ENCODE data around the gene MDP1. TPM values are rescaled to one million over a fixed set of nuclear protein-coding genes. Genes with fewer than 3 reads are reported as not detected.

MDP1 gene
- polyA plus RNA-seq, 1 donor (not counting 4 experiments of a cell fraction or from before 2014, with no cell fraction given): 7.3 TPM

DNA sequence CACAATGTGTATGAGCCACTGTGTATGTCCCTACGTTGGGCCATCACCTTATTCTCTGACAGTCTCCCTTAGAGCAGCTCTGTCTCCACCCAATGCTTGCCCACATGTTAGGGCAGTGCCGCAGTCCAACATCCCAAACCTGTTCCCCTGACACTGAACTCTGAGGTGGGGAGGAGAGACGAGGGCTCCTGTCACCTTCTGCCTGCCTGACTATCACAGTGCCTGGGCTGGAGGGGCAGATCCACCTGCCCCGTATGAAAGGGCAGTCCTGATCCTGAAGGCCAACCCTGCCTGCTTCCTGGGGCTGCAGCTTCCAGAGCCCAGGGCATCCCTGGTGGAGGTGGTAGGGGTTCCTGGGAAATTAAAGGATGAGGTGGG is 44.9 kb upstream of the MDP1 start:
- dilution Hi-C loops (cut with MboI; ENCODE audit: extremely low pct_ligation_motif_present, low sequenced_read_pairs): no loop called here
- Histone ChIP-seq H3K9me1 (ENCODE audit: control insufficient read depth, extremely low read depth, insufficient read depth, low read length) (no peaks in the 10 kb centered on the region), H3K9ac (ENCODE audit: control insufficient read depth, extremely low read depth, insufficient read depth, low read length) (no peak overlapping the region), H3K4me1 (ENCODE audit: control insufficient read depth, extremely low read depth, insufficient read depth, low read length) (peaks cover 33% of the 10 kb centered on the region), H3K36me3 (ENCODE audit: control insufficient read depth in 2 of 2, extremely low read depth in 1 of 2, insufficient read depth in 2 of 2, low read length in 2 of 2) (peaks cover 6 to 10% of the 10 kb centered on the region in 2 experiments), H3K9me3 (ENCODE audit: control insufficient read depth, low read depth, low read length) (no peaks in the 10 kb centered on the region), H4K20me1 (ENCODE audit: control insufficient read depth, extremely low read depth, insufficient read depth, low read length) (no peaks in the 10 kb centered on the region), H2AFZ (ENCODE audit: control insufficient read depth, low read length) (no peak overlapping the region), H3K4me3 (ENCODE audit: control insufficient read depth in 2 of 3, extremely low read depth in 1 of 3, insufficient read depth in 2 of 3, low read depth in 1 of 3, low read length in 3 of 3) (no peak overlapping the region), H3K4me2 (ENCODE audit: control insufficient read depth, extremely low read depth, insufficient read depth, low read depth, low read length) (no peak overlapping the region), H3K27me3 (ENCODE audit: control insufficient read depth, extremely low read depth, insufficient read depth, low read length) (no peaks in the 10 kb centered on the region), H3K79me2 (ENCODE audit: control insufficient read depth, insufficient read depth, low read length) (no peaks in the 10 kb centered on the region), H3K27ac (ENCODE audit: control insufficient read depth, insufficient read depth, low read length) (no peak overlapping the region)
- DNase-seq (ENCODE audit: low read depth, low spot score) (no peak), FAIRE-seq (no peak)
- TF ChIP-seq, protein P1, sequence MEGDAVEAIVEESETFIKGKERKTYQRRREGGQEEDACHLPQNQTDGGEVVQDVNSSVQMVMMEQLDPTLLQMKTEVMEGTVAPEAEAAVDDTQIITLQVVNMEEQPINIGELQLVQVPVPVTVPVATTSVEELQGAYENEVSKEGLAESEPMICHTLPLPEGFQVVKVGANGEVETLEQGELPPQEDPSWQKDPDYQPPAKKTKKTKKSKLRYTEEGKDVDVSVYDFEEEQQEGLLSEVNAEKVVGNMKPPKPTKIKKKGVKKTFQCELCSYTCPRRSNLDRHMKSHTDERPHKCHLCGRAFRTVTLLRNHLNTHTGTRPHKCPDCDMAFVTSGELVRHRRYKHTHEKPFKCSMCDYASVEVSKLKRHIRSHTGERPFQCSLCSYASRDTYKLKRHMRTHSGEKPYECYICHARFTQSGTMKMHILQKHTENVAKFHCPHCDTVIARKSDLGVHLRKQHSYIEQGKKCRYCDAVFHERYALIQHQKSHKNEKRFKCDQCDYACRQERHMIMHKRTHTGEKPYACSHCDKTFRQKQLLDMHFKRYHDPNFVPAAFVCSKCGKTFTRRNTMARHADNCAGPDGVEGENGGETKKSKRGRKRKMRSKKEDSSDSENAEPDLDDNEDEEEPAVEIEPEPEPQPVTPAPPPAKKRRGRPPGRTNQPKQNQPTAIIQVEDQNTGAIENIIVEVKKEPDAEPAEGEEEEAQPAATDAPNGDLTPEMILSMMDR (optimal IDR thresholded peaks at IDR 0.05 in 1 of 3, IDR thresholded peaks at IDR 0.05 in 1 of 3, conservative IDR thresholded peaks at IDR 0.05 in 1 of 3; ENCODE audit: extremely low read depth in 1 of 3, insufficient read depth in 2 of 3, low read length in 3 of 3): no peak
- no peak for TF ChIP-seq EZH2 (IDR thresholded peaks at IDR 0.05; ENCODE audit: low read length)

DNA sequence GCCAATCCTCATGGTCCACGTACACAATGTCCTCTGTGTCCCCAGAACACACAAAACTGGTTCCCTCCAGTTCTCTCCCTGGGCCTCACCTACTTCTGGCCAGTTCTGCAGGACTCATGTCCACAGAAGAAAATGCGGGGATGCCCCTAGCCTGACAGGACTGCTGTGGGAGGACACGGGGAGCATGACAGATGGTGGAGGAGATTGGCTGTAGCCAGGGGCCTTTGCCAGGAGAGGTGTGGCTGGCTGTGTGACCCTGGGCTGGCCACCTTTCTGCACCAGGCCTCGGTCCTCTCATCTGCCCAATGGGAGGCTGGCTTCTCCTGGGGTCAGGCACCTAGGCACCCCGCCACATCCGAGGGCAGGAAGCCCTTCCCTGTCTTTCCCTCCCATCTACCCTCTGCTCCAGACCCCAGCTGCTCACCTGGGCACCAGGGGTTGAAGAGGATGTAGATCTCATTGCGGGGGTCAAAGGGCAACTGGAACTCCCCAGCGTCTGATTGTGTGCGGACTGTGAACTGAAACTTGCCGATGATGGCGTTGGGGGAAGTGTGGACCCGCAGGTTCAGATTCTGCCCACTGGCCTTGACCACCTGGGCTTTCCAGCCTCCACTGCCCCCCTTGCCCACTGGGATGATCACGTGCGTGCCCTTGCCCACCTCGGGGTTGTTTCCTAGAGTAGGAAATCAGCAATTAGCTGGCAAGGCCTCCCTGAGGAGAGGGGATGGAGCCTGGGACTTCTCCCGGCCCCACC is 44.3 kb upstream of the MDP1 start:
- no peak for FAIRE-seq
- peaks cover 3 to 11% of the 10 kb centered on the region in 2 experiments for H3K36me3 ChIP-seq (ENCODE audit: control insufficient read depth in 2 of 2, extremely low read depth in 1 of 2, insufficient read depth in 2 of 2, low read length in 2 of 2)

More for the DNA sequence above, 44.3 kb upstream of the MDP1 start:
- H3K9me1 ChIP-seq (ENCODE audit: control insufficient read depth, extremely low read depth, insufficient read depth, low read length): no peaks in the 10 kb centered on the region
- dilution Hi-C loops (cut with MboI; ENCODE audit: extremely low pct_ligation_motif_present, low sequenced_read_pairs): no loop called here
- H3K27me3 ChIP-seq (ENCODE audit: control insufficient read depth, extremely low read depth, insufficient read depth, low read length): no peaks in the 10 kb centered on the region
- H3K9me3 ChIP-seq (ENCODE audit: control insufficient read depth, low read depth, low read length): no peaks in the 10 kb centered on the region
- H3K27ac ChIP-seq (ENCODE audit: control insufficient read depth, insufficient read depth, low read length): no peak overlapping the region
- no peak overlapping the region for H2AFZ ChIP-seq (ENCODE audit: control insufficient read depth, low read length)
- no peak for TF ChIP-seq EZH2 (IDR thresholded peaks at IDR 0.05; ENCODE audit: low read length)
- TF ChIP-seq, protein P1 (optimal IDR thresholded peaks at IDR 0.05 in 1 of 3, IDR thresholded peaks at IDR 0.05 in 1 of 3, conservative IDR thresholded peaks at IDR 0.05 in 1 of 3; ENCODE audit: extremely low read depth in 1 of 3, insufficient read depth in 2 of 3, low read length in 3 of 3): no peak
- H3K4me2 ChIP-seq (ENCODE audit: control insufficient read depth, extremely low read depth, insufficient read depth, low read depth, low read length): no peak overlapping the region
- no peak for DNase-seq (ENCODE audit: low read depth, low spot score)
- no peaks in the 10 kb centered on the region for H4K20me1 ChIP-seq (ENCODE audit: control insufficient read depth, extremely low read depth, insufficient read depth, low read length)
- H3K4me3 ChIP-seq (ENCODE audit: control insufficient read depth in 2 of 3, extremely low read depth in 1 of 3, insufficient read depth in 2 of 3, low read depth in 1 of 3, low read length in 3 of 3): no peak overlapping the region
- no peak overlapping the region for H3K9ac ChIP-seq (ENCODE audit: control insufficient read depth, extremely low read depth, insufficient read depth, low read length)
- peaks cover 33% of the 10 kb centered on the region for H3K4me1 ChIP-seq (ENCODE audit: control insufficient read depth, extremely low read depth, insufficient read depth, low read length)
- no peaks in the 10 kb centered on the region for H3K79me2 ChIP-seq (ENCODE audit: control insufficient read depth, insufficient read depth, low read length)
